HG03469 (cell line): ENCODE measurements around the gene NDN.

Experiments
- ATAC-seq: cut with Tn5 transposase; IDR thresholded peaks from one replicate; pipeline ENCODE4 v1.9.1; 2021; ENCODE audit warnings: mild to moderate bottlenecking, moderate library complexity, moderate number of reproducible peaks; ENCODE audit not compliant: unreplicated experiment

NDN gene

DNA sequence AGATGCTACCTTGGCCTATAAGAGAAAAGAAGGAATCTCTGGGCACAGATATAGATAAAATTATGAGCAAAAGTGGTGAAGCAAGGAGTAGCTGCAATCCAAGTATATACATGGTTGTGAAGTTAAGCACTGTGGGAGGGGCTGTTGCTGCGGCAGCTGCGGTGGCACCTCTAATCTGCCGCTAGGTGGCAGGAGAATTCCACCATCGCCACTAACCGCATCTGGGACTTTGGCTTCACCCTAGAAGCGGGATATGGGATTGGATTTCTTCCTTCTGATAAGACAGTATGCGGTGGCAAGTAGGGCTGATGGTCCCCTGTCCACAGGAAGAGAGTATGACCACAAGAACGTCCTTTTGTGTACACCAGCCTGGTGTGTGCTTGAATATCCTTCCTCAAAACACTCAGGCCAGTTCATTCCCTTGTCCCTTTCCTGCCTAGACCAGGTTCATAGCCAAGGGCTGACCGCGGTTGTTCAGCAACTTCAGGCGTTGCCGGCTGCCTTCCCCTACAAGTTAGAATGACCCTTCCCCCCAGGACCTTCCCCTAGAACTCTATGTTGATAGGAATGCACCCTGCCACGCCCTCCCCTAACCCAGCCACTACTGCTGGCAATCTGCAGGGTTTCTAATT, 44.6 kb downstream of the NDN start:
- no peak for ATAC-seq
